ENCODE measurements around the gene SLC15A1. TPM values are rescaled to one million over a fixed set of nuclear protein-coding genes. Genes with fewer than 3 reads are reported as not detected.

SLC15A1 gene
- polyA plus RNA-seq, 3 donors: not detected

DNA sequence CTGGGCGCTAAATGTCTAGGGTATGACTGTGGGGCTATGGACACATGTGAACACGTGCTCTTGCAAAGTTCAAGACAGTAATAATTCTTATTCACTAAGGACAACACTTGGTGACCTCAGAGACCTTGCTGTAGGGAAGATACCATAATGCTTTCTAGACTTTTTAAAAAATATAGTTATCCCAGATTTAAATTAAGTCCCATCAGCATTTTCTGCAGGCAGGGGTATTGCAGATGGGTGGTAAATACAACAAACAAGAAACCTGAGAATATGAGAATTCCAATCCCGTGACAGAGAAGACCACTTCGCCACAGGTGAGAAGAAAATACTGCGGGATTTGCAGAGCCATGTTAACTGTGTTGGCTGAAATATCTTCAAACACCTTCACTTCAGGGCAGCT, 65.2 kb downstream of the SLC15A1 start:
- no peaks in the 10 kb centered on the region for H3K27me3 ChIP-seq (ENCODE audit: control insufficient read depth in 2 of 2, insufficient read depth in 2 of 2, low read length in 2 of 2)
- TF ChIP-seq, protein P1, sequence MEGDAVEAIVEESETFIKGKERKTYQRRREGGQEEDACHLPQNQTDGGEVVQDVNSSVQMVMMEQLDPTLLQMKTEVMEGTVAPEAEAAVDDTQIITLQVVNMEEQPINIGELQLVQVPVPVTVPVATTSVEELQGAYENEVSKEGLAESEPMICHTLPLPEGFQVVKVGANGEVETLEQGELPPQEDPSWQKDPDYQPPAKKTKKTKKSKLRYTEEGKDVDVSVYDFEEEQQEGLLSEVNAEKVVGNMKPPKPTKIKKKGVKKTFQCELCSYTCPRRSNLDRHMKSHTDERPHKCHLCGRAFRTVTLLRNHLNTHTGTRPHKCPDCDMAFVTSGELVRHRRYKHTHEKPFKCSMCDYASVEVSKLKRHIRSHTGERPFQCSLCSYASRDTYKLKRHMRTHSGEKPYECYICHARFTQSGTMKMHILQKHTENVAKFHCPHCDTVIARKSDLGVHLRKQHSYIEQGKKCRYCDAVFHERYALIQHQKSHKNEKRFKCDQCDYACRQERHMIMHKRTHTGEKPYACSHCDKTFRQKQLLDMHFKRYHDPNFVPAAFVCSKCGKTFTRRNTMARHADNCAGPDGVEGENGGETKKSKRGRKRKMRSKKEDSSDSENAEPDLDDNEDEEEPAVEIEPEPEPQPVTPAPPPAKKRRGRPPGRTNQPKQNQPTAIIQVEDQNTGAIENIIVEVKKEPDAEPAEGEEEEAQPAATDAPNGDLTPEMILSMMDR (IDR thresholded peaks at IDR 0.05): no peak
- WGBS (ENCODE audit: insufficient coverage): no CpG with 5 or more reads among the region's 5 CpGs
- no peaks in the 10 kb centered on the region for H3K4me1 Mint-ChIP-seq
- H4K20me1 ChIP-seq (ENCODE audit: insufficient read depth, low read length): no peaks in the 10 kb centered on the region
- H3K9me3 Mint-ChIP-seq: peaks cover 0 to 3% (median 0%) of the 10 kb centered on the region in 7 donors
- intact Hi-C loops (cut with micrococcal nuclease): no loop called here
- H3K4me3 Mint-ChIP-seq: no peak overlapping the region
- H3K9me3 ChIP-seq (replicated peaks in 1 of 2; ENCODE audit: control insufficient read depth in 1 of 2, insufficient read depth in 1 of 2, low read length in 2 of 2): no peaks in the 10 kb centered on the region
- no peaks in the 10 kb centered on the region for H3K4me1 ChIP-seq (ENCODE audit: control insufficient read depth in 1 of 2, insufficient read depth in 2 of 2, low read length in 2 of 2)
- DNase-seq: no peak
- H3K4me3 ChIP-seq (replicated peaks in 1 of 3; ENCODE audit: low read depth in 2 of 3, low read length in 3 of 3): no peak overlapping the region
- no peak overlapping the region for H3K9ac ChIP-seq (ENCODE audit: insufficient read depth, low read length, poor library complexity, severe bottlenecking)
- H3K79me2 ChIP-seq (ENCODE audit: insufficient read depth, low read length): no peaks in the 10 kb centered on the region
- H3K36me3 Mint-ChIP-seq: no peaks in the 10 kb centered on the region
- H3K4me2 ChIP-seq (replicated peaks; ENCODE audit: extremely low read depth, low read length, poor library complexity, severe bottlenecking): no peak overlapping the region
- no peak overlapping the region for H3K27ac ChIP-seq (ENCODE audit: low read depth in 1 of 2, low read length in 2 of 2)
- no peak overlapping the region for H3K27ac Mint-ChIP-seq
- no peaks in the 10 kb centered on the region for H3K36me3 ChIP-seq (replicated peaks in 1 of 2; ENCODE audit: control insufficient read depth in 1 of 2, insufficient read depth in 2 of 2, low read length in 2 of 2)
- H2AFZ ChIP-seq (ENCODE audit: insufficient read depth, low read depth, low read length, poor library complexity, severe bottlenecking): no peak overlapping the region
- H3K27me3 Mint-ChIP-seq (ENCODE audit: low read depth in 3 of 3): peaks cover 4 to 6% (median 5%) of the 10 kb centered on the region in 3 donors

DNA sequence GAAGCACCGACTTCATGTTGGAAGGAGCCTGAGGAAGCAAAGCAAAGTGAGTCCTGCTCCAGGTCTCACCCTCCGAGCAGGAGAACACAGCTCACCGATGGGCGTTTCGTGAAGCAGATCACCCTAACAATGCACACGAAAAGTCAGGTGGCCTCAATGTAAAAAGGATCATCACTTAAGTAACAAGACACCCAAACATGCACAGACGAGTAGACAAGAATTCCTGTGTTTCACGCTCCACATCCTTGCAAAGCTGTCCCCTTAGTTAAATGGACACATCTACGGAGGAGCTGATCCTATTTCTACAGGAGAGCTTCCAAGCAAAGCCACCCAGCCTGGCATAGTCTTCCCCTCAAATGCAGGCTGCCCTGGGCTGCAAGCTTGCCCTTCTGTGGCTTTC, 66.2 kb downstream of the SLC15A1 start:
- Histone ChIP-seq H3K4me2 (replicated peaks; ENCODE audit: extremely low read depth, low read length, poor library complexity, severe bottlenecking) (no peak overlapping the region), H3K4me3 (replicated peaks in 1 of 3; ENCODE audit: low read depth in 2 of 3, low read length in 3 of 3) (no peak overlapping the region), H2AFZ (ENCODE audit: insufficient read depth, low read depth, low read length, poor library complexity, severe bottlenecking) (no peak overlapping the region), H3K9ac (ENCODE audit: insufficient read depth, low read length, poor library complexity, severe bottlenecking) (no peak overlapping the region), H3K79me2 (ENCODE audit: insufficient read depth, low read length) (no peaks in the 10 kb centered on the region), H3K27me3 (ENCODE audit: control insufficient read depth in 2 of 2, insufficient read depth in 2 of 2, low read length in 2 of 2) (no peaks in the 10 kb centered on the region), H3K36me3 (replicated peaks in 1 of 2; ENCODE audit: control insufficient read depth in 1 of 2, insufficient read depth in 2 of 2, low read length in 2 of 2) (no peaks in the 10 kb centered on the region), H4K20me1 (ENCODE audit: insufficient read depth, low read length) (no peaks in the 10 kb centered on the region), H3K27ac (ENCODE audit: low read depth in 1 of 2, low read length in 2 of 2) (no peak overlapping the region), H3K9me3 (replicated peaks in 1 of 2; ENCODE audit: control insufficient read depth in 1 of 2, insufficient read depth in 1 of 2, low read length in 2 of 2) (no peaks in the 10 kb centered on the region), H3K4me1 (ENCODE audit: control insufficient read depth in 1 of 2, insufficient read depth in 2 of 2, low read length in 2 of 2) (no peaks in the 10 kb centered on the region)
- H3K27me3 Mint-ChIP-seq (ENCODE audit: low read depth in 3 of 3): peaks cover 4 to 6% (median 5%) of the 10 kb centered on the region in 3 donors
- no peak overlapping the region for H3K27ac Mint-ChIP-seq
- TF ChIP-seq, protein P1 (IDR thresholded peaks at IDR 0.05): no peak
- H3K9me3 Mint-ChIP-seq: peaks cover 0 to 3% (median 0%) of the 10 kb centered on the region in 7 donors
- H3K36me3 Mint-ChIP-seq: no peaks in the 10 kb centered on the region
- 89% methylated on average over 7 of the region's 9 CpGs for WGBS (ENCODE audit: insufficient coverage)
- H3K4me3 Mint-ChIP-seq: no peak overlapping the region
- no peaks in the 10 kb centered on the region for H3K4me1 Mint-ChIP-seq
- DNase-seq: no peak
- intact Hi-C loops (cut with micrococcal nuclease): no loop called here

Data from CD14-positive monocyte (primary cell).